Endothelial cell (in vitro differentiated cells): ENCODE data around the gene GALNT2. TPM values are rescaled to one million over a fixed set of nuclear protein-coding genes. Genes with fewer than 3 reads are reported as not detected.
A peak's percentile ranks its signal among the peaks of the same experiment; 100 is the strongest.

Experiments used
- DNase-seq: peaks from one replicate; pipeline ENCODE4 v3.0.0; 2021; ENCODE audit warnings: low spot score
- H3K27ac Mint-ChIP-seq: one replicate; pipeline ENCODE4 v1.8.0; 2021; ENCODE audit warnings: mixed read lengths, inconsistent platforms; ENCODE audit not compliant: unreplicated experiment
- H3K27me3 Mint-ChIP-seq: one replicate; pipeline ENCODE4 v1.8.0; 2021; ENCODE audit warnings: mild to moderate bottlenecking, moderate library complexity, mixed read lengths, inconsistent platforms; ENCODE audit not compliant: unreplicated experiment
- H3K36me3 Mint-ChIP-seq: one replicate; pipeline ENCODE4 v1.8.0; 2021; ENCODE audit warnings: mild to moderate bottlenecking, low read depth, mixed read lengths, inconsistent platforms; ENCODE audit not compliant: unreplicated experiment
- H3K4me1 Mint-ChIP-seq: one replicate; pipeline ENCODE4 v1.8.0; 2021; ENCODE audit warnings: mild to moderate bottlenecking, mixed read lengths, inconsistent platforms; ENCODE audit not compliant: unreplicated experiment
- H3K4me3 Mint-ChIP-seq: one replicate; pipeline ENCODE4 v1.8.0; 2021; ENCODE audit warnings: mild to moderate bottlenecking, mixed read lengths, inconsistent platforms; ENCODE audit not compliant: unreplicated experiment
- H3K9me3 Mint-ChIP-seq: one replicate; pipeline ENCODE4 v1.8.0; 2021; ENCODE audit warnings: mixed read lengths, inconsistent platforms; ENCODE audit not compliant: unreplicated experiment
- total RNA-seq: library from RNA; stranded (reverse); fragmentation: NEBNext Ultra II Directional; extraction: Animal tissue kit (Norgen Biotek cat#: 25700); gene quantifications from one replicate; pipeline ENCODE4 v1.2.1, GENCODE V29; 2021; ENCODE audit not compliant: unreplicated experiment
- TF ChIP-seq, protein P1 (sequence below): fragments of 200-600 bp; sonication (generic); IDR thresholded peaks from one replicate; pipeline ENCODE4 v1.5.0; 2021; ENCODE audit warnings: antibody characterized with exemption; ENCODE audit not compliant: unreplicated experiment

Gene GALNT2
- total RNA-seq, 1 donor from 2014 or later: 74.8 TPM

GRCh38 chr1:230070321-230071208 lies 3.5 kb downstream of the GALNT2 start:
- no peak overlapping the region for H3K4me3 Mint-ChIP-seq
- no peaks in the 10 kb centered on the region for H3K9me3 Mint-ChIP-seq
- peaks cover 9% of the 10 kb centered on the region for H3K27me3 Mint-ChIP-seq
- no peak for DNase-seq
- H3K4me1 Mint-ChIP-seq: peaks cover 13% of the 10 kb centered on the region
- TF ChIP-seq, protein P1, sequence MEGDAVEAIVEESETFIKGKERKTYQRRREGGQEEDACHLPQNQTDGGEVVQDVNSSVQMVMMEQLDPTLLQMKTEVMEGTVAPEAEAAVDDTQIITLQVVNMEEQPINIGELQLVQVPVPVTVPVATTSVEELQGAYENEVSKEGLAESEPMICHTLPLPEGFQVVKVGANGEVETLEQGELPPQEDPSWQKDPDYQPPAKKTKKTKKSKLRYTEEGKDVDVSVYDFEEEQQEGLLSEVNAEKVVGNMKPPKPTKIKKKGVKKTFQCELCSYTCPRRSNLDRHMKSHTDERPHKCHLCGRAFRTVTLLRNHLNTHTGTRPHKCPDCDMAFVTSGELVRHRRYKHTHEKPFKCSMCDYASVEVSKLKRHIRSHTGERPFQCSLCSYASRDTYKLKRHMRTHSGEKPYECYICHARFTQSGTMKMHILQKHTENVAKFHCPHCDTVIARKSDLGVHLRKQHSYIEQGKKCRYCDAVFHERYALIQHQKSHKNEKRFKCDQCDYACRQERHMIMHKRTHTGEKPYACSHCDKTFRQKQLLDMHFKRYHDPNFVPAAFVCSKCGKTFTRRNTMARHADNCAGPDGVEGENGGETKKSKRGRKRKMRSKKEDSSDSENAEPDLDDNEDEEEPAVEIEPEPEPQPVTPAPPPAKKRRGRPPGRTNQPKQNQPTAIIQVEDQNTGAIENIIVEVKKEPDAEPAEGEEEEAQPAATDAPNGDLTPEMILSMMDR: no peak
- no peak overlapping the region for H3K27ac Mint-ChIP-seq
- H3K36me3 Mint-ChIP-seq: peaks cover 3% of the 10 kb centered on the region

- no peak overlapping the region for H3K4me3 Mint-ChIP-seq
- no peak overlapping the region for H3K27ac Mint-ChIP-seq
- H3K4me1 Mint-ChIP-seq: peaks cover 12% of the 10 kb centered on the region
- TF ChIP-seq, protein P1: no peak
- H3K9me3 Mint-ChIP-seq: no peaks in the 10 kb centered on the region
- H3K27me3 Mint-ChIP-seq: peaks cover 8% of the 10 kb centered on the region
- H3K36me3 Mint-ChIP-seq: peaks cover 2% of the 10 kb centered on the region
- DNase-seq: no peak
Measured at GRCh38 chr1:230071316-230071715, 4.3 kb downstream of the GALNT2 start.

GRCh38 chr1:230072296-230072695 lies 5.3 kb downstream of the GALNT2 start:
- Mint-ChIP-seq H3K9me3 (no peaks in the 10 kb centered on the region), H3K36me3 (no peaks in the 10 kb centered on the region), H3K27ac (no peak overlapping the region), H3K4me1 (peaks cover 10% of the 10 kb centered on the region), H3K4me3 (no peak overlapping the region), H3K27me3 (peaks cover 8% of the 10 kb centered on the region)
- TF ChIP-seq, protein P1: no peak
- DNase-seq: no peak

DNA sequence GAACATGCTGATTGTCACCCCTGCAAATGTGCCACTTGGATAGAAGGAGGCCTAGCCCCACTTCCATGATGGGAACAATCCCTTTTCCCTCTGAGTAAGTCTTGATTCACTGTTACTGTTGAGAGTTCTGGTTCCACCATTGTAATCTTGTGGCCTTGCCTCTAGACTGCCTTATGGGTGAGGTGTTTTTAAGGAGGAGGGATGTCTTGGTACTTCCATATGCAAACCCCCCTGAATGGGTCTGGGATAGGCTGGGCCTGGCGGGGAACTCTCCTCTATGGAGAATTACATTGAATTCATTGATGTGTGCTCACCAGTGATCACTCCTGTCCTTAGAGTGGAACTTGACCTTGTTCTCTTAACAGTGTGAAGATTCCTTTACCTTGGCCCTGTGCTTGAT lies 5.8 kb downstream of the GALNT2 start:
- TF ChIP-seq, protein P1: no peak
- Mint-ChIP-seq H3K4me3 (no peak overlapping the region), H3K36me3 (no peaks in the 10 kb centered on the region), H3K27me3 (peaks cover 8% of the 10 kb centered on the region), H3K4me1 (peaks cover 10% of the 10 kb centered on the region), H3K9me3 (no peaks in the 10 kb centered on the region), H3K27ac (no peak overlapping the region)
- DNase-seq: no peak

DNA sequence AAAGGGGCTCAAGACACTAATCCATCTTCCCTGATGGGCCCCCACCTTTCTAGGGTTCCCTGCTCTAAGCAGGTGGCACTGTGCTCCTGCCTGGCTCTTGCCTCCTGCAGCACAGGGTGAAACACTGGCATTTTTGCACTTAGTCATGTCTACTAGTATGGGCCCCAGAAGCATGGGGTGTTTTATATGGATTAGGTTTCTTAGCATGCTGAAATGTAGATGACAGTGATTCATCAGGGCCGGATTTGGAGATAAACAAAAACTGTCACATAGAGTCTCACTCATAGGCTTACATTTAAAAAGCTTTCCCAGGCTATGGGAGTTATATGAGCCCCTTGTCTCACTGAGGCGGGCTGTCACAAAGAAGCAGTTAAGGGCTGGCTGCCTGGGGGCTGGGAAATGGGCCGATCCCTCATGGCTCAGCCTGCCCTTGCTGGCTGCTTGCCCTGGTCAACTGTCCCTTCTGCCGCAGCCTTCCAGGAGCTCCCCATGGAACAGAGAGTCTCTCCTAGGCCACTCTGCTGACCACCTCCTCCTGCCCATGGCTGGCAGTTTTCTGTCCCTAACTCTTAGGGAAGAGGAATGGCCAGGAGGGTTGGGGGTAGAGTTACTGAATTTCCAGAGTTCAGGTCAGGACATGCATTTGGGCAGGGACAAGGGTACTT lies 6.5 kb downstream of the GALNT2 start:
- DNase-seq: no peak
- Mint-ChIP-seq H3K27me3 (peaks cover 5% of the 10 kb centered on the region), H3K4me1 (peaks cover 8% of the 10 kb centered on the region), H3K27ac (no peak overlapping the region), H3K36me3 (no peaks in the 10 kb centered on the region), H3K4me3 (peak overlapping the region; percentile 26), H3K9me3 (no peaks in the 10 kb centered on the region)
- TF ChIP-seq, protein P1: no peak
